ENCODE results near the gene ZP1. TPM values are rescaled to one million over a fixed set of nuclear protein-coding genes. Genes with fewer than 3 reads are reported as not detected.
A peak's percentile ranks its signal among the peaks of the same experiment; 100 is the strongest.

ZP1 gene
- total RNA-seq, 1 experiment from 2014 or later = not detected

- TF ChIP-seq ZMAT4 (CRISPR knock-in tag; IDR thresholded peaks at IDR 0.05) = no peak
- no peak for TF ChIP-seq ERG (CRISPR knock-in tag; IDR thresholded peaks at IDR 0.05)
- no peak for TF ChIP-seq ATF1 (CRISPR knock-in tag; IDR thresholded peaks at IDR 0.05)
- no peak for TF ChIP-seq PRRX2 (CRISPR knock-in tag; IDR thresholded peaks at IDR 0.05)
- H3K27me3 Mint-ChIP-seq (ENCODE audit: low read depth) = peaks cover 13% of the 10 kb centered on the region
- no peak overlapping the region for H3K27ac Mint-ChIP-seq
- ChIA-PET CTCF (interaction anchor here (1.0 to 5.4 kb wide), 7 partner anchors 9 to 87 kb away, joined by 3 to 57 read pairs (median 7); partner anchors contain the start of genes TMEM132A and ZP1), POLR2A (no interaction called here)
- ATAC-seq (no peak), DNase-seq (ENCODE audit: low spot score) (no peak)
- H3K9me3 Mint-ChIP-seq = no peaks in the 10 kb centered on the region
- H3K36me3 Mint-ChIP-seq = no peaks in the 10 kb centered on the region
- H3K4me3 Mint-ChIP-seq = no peak overlapping the region
- peaks cover 10% of the 10 kb centered on the region for H3K4me1 Mint-ChIP-seq
Observed at GRCh38 chr11:60836866-60837515, 30.4 kb upstream of the ZP1 start.

GRCh38 chr11:60838132-60838531 is 29.2 kb upstream of the ZP1 start:
- Mint-ChIP-seq H3K4me1 (peaks cover 10% of the 10 kb centered on the region), H3K9me3 (no peaks in the 10 kb centered on the region), H3K27ac (no peak overlapping the region), H3K4me3 (no peak overlapping the region), H3K36me3 (no peaks in the 10 kb centered on the region), H3K27me3 (ENCODE audit: low read depth) (peaks cover 10% of the 10 kb centered on the region)
- peak; percentile 43 for TF ChIP-seq CTCF (IDR thresholded peaks at IDR 0.05)
- TF ChIP-seq JAZF1 (CRISPR knock-in tag; IDR thresholded peaks at IDR 0.05) = no peak
- TF ChIP-seq SP1 (CRISPR knock-in tag; conservative IDR thresholded peaks at IDR 0.05) = no peak
- CTCF ChIA-PET = interaction anchor here (0.6 to 5.4 kb wide), 19 partner anchors 9 to 349 kb away, joined by 3 to 57 read pairs (median 4); partner anchors contain the start of genes TMEM132A and ZP1
- POLR2A ChIA-PET = no interaction called here
- ATAC-seq (peak; percentile 72), DNase-seq (ENCODE audit: low spot score) (peak; percentile 55)

GRCh38 chr11:60840470-60841430 is 26.6 kb upstream of the ZP1 start:
- Mint-ChIP-seq H3K27ac (peak overlapping the region; percentile 99), H3K9me3 (no peaks in the 10 kb centered on the region), H3K27me3 (ENCODE audit: low read depth) (peaks cover 4% of the 10 kb centered on the region), H3K36me3 (no peaks in the 10 kb centered on the region), H3K4me3 (peak overlapping the region; percentile 89), H3K4me1 (peaks cover 33% of the 10 kb centered on the region)
- ATAC-seq (no peak), DNase-seq (ENCODE audit: low spot score) (no peak)
- POLR2A ChIA-PET = interaction anchor here (0.5 kb wide), 1 partner anchor 65 kb away, joined by 3 read pairs; no protein-coding TSS in a partner anchor
- CTCF ChIA-PET = interaction anchor here (1.2 to 2.7 kb wide), 5 partner anchors 10 to 130 kb away, joined by 3 to 15 read pairs (median 4); no protein-coding TSS in a partner anchor
- no peak for TF ChIP-seq GABPB1 (CRISPR knock-in tag; IDR thresholded peaks at IDR 0.05)
- no peak for TF ChIP-seq ZNF512 (CRISPR knock-in tag; IDR thresholded peaks at IDR 0.05; ENCODE audit: borderline replicate concordance)
- TF ChIP-seq SMAD3 (CRISPR knock-in tag; IDR thresholded peaks at IDR 0.05; ENCODE audit: borderline replicate concordance) = no peak
- no peak for TF ChIP-seq ELF4 (CRISPR knock-in tag; IDR thresholded peaks at IDR 0.05; ENCODE audit: low read depth)
- no peak for TF ChIP-seq FOXK1 (CRISPR knock-in tag; IDR thresholded peaks at IDR 0.05)
- no peak for TF ChIP-seq ZNF317 (CRISPR knock-in tag; IDR thresholded peaks at IDR 0.05; ENCODE audit: borderline replicate concordance, low read depth)
- no peak for TF ChIP-seq E2F1 (CRISPR knock-in tag; IDR thresholded peaks at IDR 0.05)
- TF ChIP-seq MXD4 (CRISPR knock-in tag; IDR thresholded peaks at IDR 0.05; ENCODE audit: borderline replicate concordance) = no peak
- no peak for TF ChIP-seq KAT7 (CRISPR knock-in tag; IDR thresholded peaks at IDR 0.05; ENCODE audit: borderline replicate concordance)
- TF ChIP-seq CBFB (CRISPR knock-in tag; IDR thresholded peaks at IDR 0.05; ENCODE audit: low read depth) = no peak
- no peak for TF ChIP-seq CTCF (IDR thresholded peaks at IDR 0.05)
- TF ChIP-seq CREB1 (CRISPR knock-in tag; IDR thresholded peaks at IDR 0.05) = no peak
